ENCODE data around the gene MAML2.

MAML2 gene

GRCh38 chr11:96265220-96265737 lies 77.7 kb downstream of the MAML2 start:
- no peak for DNase-seq

- DNase-seq: no peak
Observed at GRCh38 chr11:96264364-96264763, 78.6 kb downstream of the MAML2 start.

GRCh38 chr11:96263238-96263763 lies 79.7 kb downstream of the MAML2 start:
- no peak for DNase-seq

GRCh38 chr11:96260532-96260931 lies 82.5 kb downstream of the MAML2 start:
- no peak for DNase-seq

DNA sequence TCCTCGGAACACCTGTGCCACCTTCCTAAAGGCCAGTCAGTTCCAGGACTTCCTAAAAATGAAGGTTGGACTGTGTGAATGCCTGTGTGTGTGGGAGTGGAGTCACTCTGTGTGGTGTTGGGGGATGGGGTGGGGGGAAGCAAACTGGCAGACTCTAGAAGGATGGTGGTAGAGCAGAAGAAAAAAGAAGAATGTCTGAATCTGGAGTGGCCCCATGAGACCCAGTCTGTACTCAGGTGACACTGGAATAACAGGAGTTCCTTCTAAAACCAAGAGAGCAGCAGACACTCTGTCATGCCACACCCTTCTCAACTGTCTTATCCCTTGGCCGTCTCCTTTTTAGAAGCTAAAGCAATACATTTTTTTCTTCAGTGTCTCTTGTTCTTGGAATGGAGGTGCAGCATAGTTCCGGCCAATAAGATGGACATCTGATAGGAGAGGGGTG lies 82.9 kb downstream of the MAML2 start:
- DNase-seq: no peak

GRCh38 chr11:96259134-96259830 lies 83.7 kb downstream of the MAML2 start:
- no peak for DNase-seq

- DNase-seq: no peak
Observed at GRCh38 chr11:96257972-96258934, 84.7 kb downstream of the MAML2 start.

DNA sequence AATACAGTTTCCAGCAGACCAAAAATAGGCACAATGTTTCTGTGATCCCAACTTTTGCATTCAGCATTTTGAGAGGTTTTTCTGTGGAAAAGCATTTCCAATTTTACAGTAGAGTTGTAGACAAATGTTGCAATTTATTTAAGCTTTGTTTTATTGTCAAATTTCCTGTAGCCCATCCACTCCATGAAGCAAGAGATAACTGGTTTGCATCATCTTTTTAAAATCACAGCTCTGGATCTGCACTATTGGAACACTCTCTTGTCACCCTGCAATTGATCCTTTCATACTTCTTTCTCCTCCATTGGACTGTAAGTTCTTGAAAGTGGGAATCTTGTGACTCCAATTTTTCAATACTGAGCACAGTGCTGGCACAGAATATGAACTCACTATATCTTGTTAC lies 86.0 kb downstream of the MAML2 start:
- DNase-seq: no peak

- no peak for DNase-seq
Observed at GRCh38 chr11:96256215-96257011, 86.6 kb downstream of the MAML2 start.

DNA sequence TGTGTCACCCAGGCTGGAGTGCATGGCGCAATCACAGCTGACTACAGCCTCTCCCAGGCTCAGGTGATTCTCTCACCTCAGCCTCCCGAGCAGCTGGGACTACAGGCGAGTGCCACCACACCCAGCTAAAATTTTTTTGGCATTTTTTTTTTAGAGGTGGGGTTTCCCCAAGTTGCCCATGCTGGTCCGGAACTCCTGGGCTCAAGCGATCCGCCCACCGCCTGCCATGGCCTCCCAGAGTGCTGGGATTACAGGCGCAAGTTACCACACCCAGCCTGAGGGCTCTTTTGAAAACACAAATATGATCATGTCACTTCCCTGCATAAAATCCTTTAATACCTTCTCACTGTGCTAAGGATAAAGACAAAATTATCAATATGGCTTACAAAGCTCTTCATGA lies 88.1 kb downstream of the MAML2 start:
- no peak for DNase-seq

- DNase-seq: no peak
Observed at GRCh38 chr11:96254087-96254486, 88.9 kb downstream of the MAML2 start.

DNA sequence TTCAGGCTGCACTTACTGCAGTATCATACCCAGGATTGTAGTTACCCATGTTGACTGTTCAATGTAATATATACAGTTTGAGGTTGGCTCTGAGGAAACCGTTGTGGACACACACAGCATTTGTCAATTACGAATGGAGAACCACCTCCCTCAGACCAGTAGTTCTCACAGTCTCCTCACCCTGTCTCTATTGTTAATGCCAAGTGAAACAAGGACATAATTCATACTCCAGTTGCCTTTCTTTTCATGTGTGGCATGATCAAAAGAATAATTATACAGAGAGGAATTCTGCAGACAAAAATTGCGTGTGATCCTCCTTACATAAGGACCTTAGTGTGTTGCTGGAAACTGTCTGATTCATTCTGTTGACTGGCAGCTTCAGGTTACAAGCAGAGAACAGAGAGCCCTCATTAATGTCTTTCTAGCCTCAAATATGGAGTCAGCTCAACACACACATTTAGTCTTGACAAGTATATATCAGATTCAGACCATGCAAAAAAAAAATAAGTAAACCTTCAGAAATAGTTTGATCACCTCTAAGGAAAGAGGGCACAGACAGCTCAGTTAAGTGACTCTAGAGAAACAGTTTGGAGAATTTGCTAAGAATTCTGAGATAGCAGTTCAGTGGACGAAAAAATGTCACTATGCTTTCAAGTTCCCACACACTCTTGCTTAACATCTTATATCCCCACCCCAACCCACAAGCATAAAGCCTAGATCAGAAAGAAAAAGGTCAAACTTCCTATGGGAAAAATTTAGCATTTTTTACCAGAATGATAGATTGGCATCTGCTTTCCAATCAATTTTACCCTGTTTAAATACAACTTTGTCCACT lies 96.1 kb downstream of the MAML2 start:
- no peak for DNase-seq

DNA sequence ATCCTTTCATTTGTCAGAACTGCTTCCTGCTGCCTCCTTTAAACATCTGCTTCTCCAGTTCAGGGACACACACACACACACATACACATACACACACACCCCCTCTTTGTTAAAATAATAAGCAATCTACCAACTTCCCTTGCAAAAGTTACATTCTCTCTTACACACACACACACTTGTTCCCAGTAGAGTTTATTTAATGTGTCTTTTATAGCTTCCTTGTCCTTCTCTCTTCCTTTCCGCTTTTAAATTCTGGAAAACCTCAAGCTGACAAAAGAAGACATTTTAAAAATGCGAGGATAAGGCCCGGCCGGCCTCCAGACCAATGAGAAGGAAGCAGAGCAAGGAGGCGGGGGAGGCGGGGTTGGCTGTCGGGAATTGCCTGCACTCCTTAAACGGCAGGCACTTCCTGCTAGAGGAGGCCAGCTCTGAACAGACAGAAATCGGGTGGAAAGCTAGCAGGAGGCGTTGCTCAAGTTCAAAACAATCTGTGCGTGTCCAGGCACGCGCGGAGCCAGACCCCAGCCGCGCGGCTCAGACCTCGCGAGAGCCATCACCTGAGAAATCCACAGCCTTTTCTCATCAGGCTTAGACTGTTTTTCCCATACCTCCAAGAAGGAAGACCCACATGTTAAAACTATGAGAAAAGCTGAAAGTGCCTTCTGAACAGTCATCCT lies 99.9 kb downstream of the MAML2 start:
- no peak for DNase-seq

- no peak for DNase-seq
Observed at GRCh38 chr11:96242191-96242847, 100.7 kb downstream of the MAML2 start.

- DNase-seq: no peak
Observed at GRCh38 chr11:96241331-96241841, 101.6 kb downstream of the MAML2 start.

DNA sequence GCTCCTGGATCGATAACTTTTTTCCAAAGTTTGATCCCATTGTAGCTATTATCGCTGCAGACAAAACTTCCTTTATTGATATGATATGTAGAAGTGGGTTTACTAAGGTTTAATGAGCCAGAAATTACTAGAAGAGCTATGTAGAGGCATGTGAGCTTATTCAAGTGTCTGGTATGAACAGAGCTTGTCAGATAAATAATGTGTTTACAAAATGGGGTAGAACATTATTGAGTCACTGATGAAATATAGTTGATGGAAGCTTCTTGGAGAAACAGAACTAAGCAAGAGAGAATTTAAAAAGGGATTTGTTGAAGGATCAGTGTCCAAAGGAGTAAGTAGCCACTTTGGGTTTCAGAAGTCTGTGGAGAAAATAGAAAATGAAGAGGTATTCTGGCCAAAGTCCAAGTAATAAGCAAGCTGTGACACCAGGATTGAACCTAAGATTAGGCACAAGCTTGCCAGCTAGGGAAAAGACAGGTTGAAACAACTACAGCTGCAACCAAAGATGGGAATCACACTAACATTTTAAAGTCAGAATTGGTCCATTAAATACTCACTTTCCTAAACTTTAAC lies 104.3 kb downstream of the MAML2 start:
- no peak for DNase-seq

GRCh38 chr11:96237766-96238266 lies 105.2 kb downstream of the MAML2 start:
- no peak for DNase-seq

- no peak for DNase-seq
Observed at GRCh38 chr11:96235751-96236150, 107.2 kb downstream of the MAML2 start.

- no peak for DNase-seq
Observed at GRCh38 chr11:96234866-96235441, 108.0 kb downstream of the MAML2 start.
